ENCODE results near the gene GPR37. TPM values are rescaled to one million over a fixed set of nuclear protein-coding genes. Genes with fewer than 3 reads are reported as not detected.

Gene GPR37
- total RNA-seq, 1 donor from 2014 or later = 4.1 TPM

- DNase-seq (ENCODE audit: low read depth) = no peak
- Histone ChIP-seq H3K4me3 (ENCODE audit: low read depth, low read length) (no peak overlapping the region), H3K36me3 (ENCODE audit: control insufficient read depth, insufficient read depth, low read length) (no peaks in the 10 kb centered on the region), H3K27me3 (ENCODE audit: control insufficient read depth, insufficient read depth, low read length) (no peaks in the 10 kb centered on the region)
- no peak for TF ChIP-seq CTCF (IDR thresholded peaks at IDR 0.05; ENCODE audit: insufficient read depth, low read length, poor library complexity, severe bottlenecking)
Measured at GRCh38 chr7:124722292-124722691, 43.3 kb downstream of the GPR37 start.

- no peak for TF ChIP-seq CTCF (IDR thresholded peaks at IDR 0.05; ENCODE audit: insufficient read depth, low read length, poor library complexity, severe bottlenecking)
- no peak overlapping the region for H3K4me3 ChIP-seq (ENCODE audit: low read depth, low read length)
- H3K36me3 ChIP-seq (ENCODE audit: control insufficient read depth, insufficient read depth, low read length) = no peaks in the 10 kb centered on the region
- peak; percentile 21 for DNase-seq (ENCODE audit: low read depth)
- no peaks in the 10 kb centered on the region for H3K27me3 ChIP-seq (ENCODE audit: control insufficient read depth, insufficient read depth, low read length)
Measured at GRCh38 chr7:124720195-124720594, 45.4 kb downstream of the GPR37 start.

- Histone ChIP-seq H3K27me3 (ENCODE audit: control insufficient read depth, insufficient read depth, low read length) (no peaks in the 10 kb centered on the region), H3K4me3 (ENCODE audit: low read depth, low read length) (no peak overlapping the region), H3K36me3 (ENCODE audit: control insufficient read depth, insufficient read depth, low read length) (no peaks in the 10 kb centered on the region)
- no peak for DNase-seq (ENCODE audit: low read depth)
- TF ChIP-seq CTCF (IDR thresholded peaks at IDR 0.05; ENCODE audit: insufficient read depth, low read length, poor library complexity, severe bottlenecking) = no peak
Measured at GRCh38 chr7:124718032-124718766, 47.4 kb downstream of the GPR37 start.

GRCh38 chr7:124716894-124717293 lies 48.7 kb downstream of the GPR37 start:
- Histone ChIP-seq H3K36me3 (ENCODE audit: control insufficient read depth, insufficient read depth, low read length) (no peaks in the 10 kb centered on the region), H3K4me3 (ENCODE audit: low read depth, low read length) (no peak overlapping the region), H3K27me3 (ENCODE audit: control insufficient read depth, insufficient read depth, low read length) (no peaks in the 10 kb centered on the region)
- TF ChIP-seq CTCF (IDR thresholded peaks at IDR 0.05; ENCODE audit: insufficient read depth, low read length, poor library complexity, severe bottlenecking) = no peak
- no peak for DNase-seq (ENCODE audit: low read depth)

GRCh38 chr7:124713086-124713485 lies 52.5 kb downstream of the GPR37 start:
- Histone ChIP-seq H3K4me3 (ENCODE audit: low read depth, low read length) (no peak overlapping the region), H3K27me3 (ENCODE audit: control insufficient read depth, insufficient read depth, low read length) (no peaks in the 10 kb centered on the region), H3K36me3 (ENCODE audit: control insufficient read depth, insufficient read depth, low read length) (no peaks in the 10 kb centered on the region)
- no peak for DNase-seq (ENCODE audit: low read depth)
- no peak for TF ChIP-seq CTCF (IDR thresholded peaks at IDR 0.05; ENCODE audit: insufficient read depth, low read length, poor library complexity, severe bottlenecking)

- Histone ChIP-seq H3K4me3 (ENCODE audit: low read depth, low read length) (no peak overlapping the region), H3K27me3 (ENCODE audit: control insufficient read depth, insufficient read depth, low read length) (no peaks in the 10 kb centered on the region), H3K36me3 (ENCODE audit: control insufficient read depth, insufficient read depth, low read length) (no peaks in the 10 kb centered on the region)
- TF ChIP-seq CTCF (IDR thresholded peaks at IDR 0.05; ENCODE audit: insufficient read depth, low read length, poor library complexity, severe bottlenecking) = no peak
- no peak for DNase-seq (ENCODE audit: low read depth)
Measured at GRCh38 chr7:124712017-124712416, 53.6 kb downstream of the GPR37 start.
